SH-SY5Y (cell line): ENCODE data around the gene PPFIBP2.

Experiments
- GATA2 ChIP-seq: IDR thresholded peaks from 2 replicates; pipeline ENCODE4 v1.6.1; 2011; ENCODE audit warnings: mild to moderate bottlenecking, low read depth, low read length
- GATA3 ChIP-seq: IDR thresholded peaks from 2 replicates; pipeline ENCODE4 v1.6.1; 2011; ENCODE audit warnings: low read depth, mild to moderate bottlenecking, low read length, moderate library complexity

- no peak for TF ChIP-seq GATA2
- TF ChIP-seq GATA3, result no peak
Observed at GRCh38 chr11:7595951-7596350, 82.2 kb downstream of the PPFIBP2 start.
